IPS-11a (cell line): Measurements from ENCODE around the gene FRK.
"Not testable (repeated sequence)": the region's sequence is repeated elsewhere in the genome, so short reads cannot be mapped to it uniquely, and the experiment has no call there.

ENCODE experiments used
- H3K4me3 ChIP-seq: one replicate; pipeline ENCODE4 v1.5.1; 2013; ENCODE audit warnings: low read depth, low read length, control low read depth

FRK gene

GRCh38 chr6:115891111-115891669 lies 169.5 kb downstream of the FRK start:
- H3K4me3 ChIP-seq, result no peak overlapping the region

- H3K4me3 ChIP-seq, result no peak overlapping the region
These were observed 170.5 kb downstream of the FRK start for GRCh38 chr6:115890238-115890637.

- H3K4me3 ChIP-seq, result not testable (repeated sequence)
These were observed 171.8 kb downstream of the FRK start for GRCh38 chr6:115888687-115889470.

GRCh38 chr6:115887891-115888290 lies 172.8 kb downstream of the FRK start:
- H3K4me3 ChIP-seq, result no peak overlapping the region

GRCh38 chr6:115885636-115886366 lies 174.9 kb downstream of the FRK start:
- no peak overlapping the region for H3K4me3 ChIP-seq

- H3K4me3 ChIP-seq, result no peak overlapping the region
These were observed 177.9 kb downstream of the FRK start for GRCh38 chr6:115882771-115883170.

- no peak overlapping the region for H3K4me3 ChIP-seq
These were observed 178.5 kb downstream of the FRK start for GRCh38 chr6:115882174-115882573.
